Caco-2 (cell line): ENCODE results near the gene CRYBA4. TPM values are rescaled to one million over a fixed set of nuclear protein-coding genes. Genes with fewer than 3 reads are reported as not detected.

Experiments
- BruUV-seq: library from RNA; stranded (reverse); fragments of 400-500 nt; replicated peaks from 2 replicates; lab custom pipeline; 2021; lab: Mats Ljungman, UMichigan
- CTCF ChIA-PET: fragments of 300-600 bp; sonication (Branson Sonifier 250); formaldehyde crosslinking; loops from one replicate; lab custom pipeline; 2022; ENCODE audit warnings: antibody characterized with exemption; lab: Charles Lee
- POLR2A ChIA-PET: fragments of 300-600 bp; sonication (Branson Sonifier 250); formaldehyde crosslinking; loops from one replicate; lab custom pipeline; 2022; ENCODE audit warnings: antibody characterized with exemption; lab: Charles Lee
- DNase-seq, 2 experiments: peaks; one replicate each; pipeline versions ENCODE4 v3.0.0 to v3.0.0-alpha.2; 2020 to 2022
- H3K27me3 ChIP-seq: replicated peaks from 2 replicates; pipeline ENCODE4 v1.6.0; 2011; ENCODE audit warnings: low read length; ENCODE audit not compliant: control insufficient read depth, insufficient read depth
- H3K36me3 ChIP-seq: 2 replicates; pipeline ENCODE4 v1.5.1; 2011; ENCODE audit warnings: low read length; ENCODE audit not compliant: control insufficient read depth, insufficient read depth
- H3K4me1 ChIP-seq: fragments of 250-450 bp; sonication (Bioruptor Pico); 2 replicates; pipeline ENCODE4 v1.5.1; 2020; ENCODE audit warnings: mild to moderate bottlenecking
- H3K4me3 ChIP-seq: 2 replicates; pipeline ENCODE4 v1.5.1; 2011; ENCODE audit warnings: low read depth, mild to moderate bottlenecking, control low read depth, low read length
- H3K9me3 ChIP-seq: fragments of 250-450 bp; sonication (Bioruptor Pico); 2 replicates; pipeline ENCODE4 v1.5.1; 2020; ENCODE audit warnings: mild to moderate bottlenecking, moderate library complexity
- H3K27ac Mint-ChIP-seq: one replicate; pipeline ENCODE4 v1.8.0; 2022; ENCODE audit warnings: mixed read lengths; ENCODE audit not compliant: unreplicated experiment
- H3K27me3 Mint-ChIP-seq: one replicate; pipeline ENCODE4 v1.8.0; 2022; ENCODE audit warnings: mixed read lengths; ENCODE audit not compliant: insufficient read depth, unreplicated experiment
- H3K36me3 Mint-ChIP-seq: one replicate; pipeline ENCODE4 v1.8.0; 2022; ENCODE audit warnings: mild to moderate bottlenecking, mixed read lengths; ENCODE audit not compliant: insufficient read depth, unreplicated experiment
- H3K4me1 Mint-ChIP-seq: one replicate; pipeline ENCODE4 v1.8.0; 2022; ENCODE audit warnings: low read depth, mixed read lengths; ENCODE audit not compliant: unreplicated experiment
- H3K4me3 Mint-ChIP-seq: one replicate; pipeline ENCODE4 v1.8.0; 2022; ENCODE audit warnings: mild to moderate bottlenecking, moderate library complexity, mixed read lengths; ENCODE audit not compliant: unreplicated experiment
- H3K9me3 Mint-ChIP-seq: one replicate; pipeline ENCODE4 v1.8.0; 2022; ENCODE audit warnings: mixed read lengths; ENCODE audit not compliant: unreplicated experiment
- CTCF ChIP-seq, 2 experiments: fragments of 200-600 bp in 1 of 2; IDR thresholded peaks; 1 replicate in 1 of 2; 2 replicates in 1 of 2; pipeline versions ENCODE4 v1.5.1 to v1.8.0; 2011 to 2022; ENCODE audit warnings: antibody characterized with exemption in 1 of 2, control low read depth in 1 of 2, inconsistent platforms in 1 of 2, low read depth in 1 of 2, low read length in 1 of 2, mild to moderate bottlenecking in 1 of 2, moderate library complexity in 1 of 2; ENCODE audit not compliant: insufficient read depth in 1 of 2, severe bottlenecking in 1 of 2, unreplicated experiment in 1 of 2
- intact Hi-C: fragments of 100-400 bp; cut with micrococcal nuclease; formaldehyde crosslinking; loops from one replicate; pipeline ENCODE4 v1.10.0; 2022; ENCODE audit not compliant: unreplicated experiment
- total RNA-seq: library from RNA; stranded (reverse); gene quantifications from 2 replicates; pipeline ENCODE4 v1.2.3, GENCODE V29; 2022

CRYBA4 gene
- total RNA-seq, 1 experiment from 2014 or later: 0.68 TPM

- intact Hi-C loops: no loop called here
- Mint-ChIP-seq H3K4me1 (no peaks in the 10 kb centered on the region), H3K9me3 (no peaks in the 10 kb centered on the region), H3K27ac (no peak overlapping the region), H3K27me3 (peaks cover 17% of the 10 kb centered on the region), H3K4me3 (no peak overlapping the region), H3K36me3 (no peaks in the 10 kb centered on the region)
- BruUV-seq: no TSS peak
- H3K4me1 ChIP-seq: no peaks in the 10 kb centered on the region
- no peaks in the 10 kb centered on the region; the same call in 1 of the 2 replicates for H3K27me3 ChIP-seq
- no peak overlapping the region for H3K4me3 ChIP-seq
- CTCF ChIA-PET: interaction anchor here (0.9 kb wide), 1 partner anchor 230 kb away, joined by 3 read pairs; no protein-coding TSS in a partner anchor
- H3K36me3 ChIP-seq: no peaks in the 10 kb centered on the region
- no peak for DNase-seq
- TF ChIP-seq CTCF (IDR thresholded peaks at IDR 0.05; ENCODE audit: insufficient read depth in 1 of 2, low read depth in 1 of 2, low read length in 1 of 2, severe bottlenecking in 1 of 2, unreplicated experiment in 1 of 2): no peak
- no peaks in the 10 kb centered on the region for H3K9me3 ChIP-seq
- POLR2A ChIA-PET: no interaction called here
Measured at GRCh38 chr22:26597026-26597425, 24.7 kb upstream of the CRYBA4 start.

GRCh38 chr22:26597480-26597879 lies 24.3 kb upstream of the CRYBA4 start:
- ChIA-PET POLR2A (no interaction called here), CTCF (interaction anchor here (0.9 kb wide), 1 partner anchor 231 kb away, joined by 3 read pairs; no protein-coding TSS in a partner anchor)
- no TSS peak for BruUV-seq
- intact Hi-C loops: no loop called here
- TF ChIP-seq CTCF (IDR thresholded peaks at IDR 0.05; ENCODE audit: insufficient read depth in 1 of 2, low read depth in 1 of 2, low read length in 1 of 2, severe bottlenecking in 1 of 2, unreplicated experiment in 1 of 2): no peak
- Mint-ChIP-seq H3K27ac (no peak overlapping the region), H3K4me3 (no peak overlapping the region), H3K4me1 (no peaks in the 10 kb centered on the region), H3K36me3 (no peaks in the 10 kb centered on the region), H3K27me3 (peaks cover 17% of the 10 kb centered on the region), H3K9me3 (no peaks in the 10 kb centered on the region)
- Histone ChIP-seq H3K36me3 (no peaks in the 10 kb centered on the region), H3K9me3 (no peaks in the 10 kb centered on the region), H3K4me1 (no peaks in the 10 kb centered on the region), H3K27me3 (no peaks in the 10 kb centered on the region; the same call in 1 of the 2 replicates), H3K4me3 (no peak overlapping the region)
- no peak for DNase-seq

DNA sequence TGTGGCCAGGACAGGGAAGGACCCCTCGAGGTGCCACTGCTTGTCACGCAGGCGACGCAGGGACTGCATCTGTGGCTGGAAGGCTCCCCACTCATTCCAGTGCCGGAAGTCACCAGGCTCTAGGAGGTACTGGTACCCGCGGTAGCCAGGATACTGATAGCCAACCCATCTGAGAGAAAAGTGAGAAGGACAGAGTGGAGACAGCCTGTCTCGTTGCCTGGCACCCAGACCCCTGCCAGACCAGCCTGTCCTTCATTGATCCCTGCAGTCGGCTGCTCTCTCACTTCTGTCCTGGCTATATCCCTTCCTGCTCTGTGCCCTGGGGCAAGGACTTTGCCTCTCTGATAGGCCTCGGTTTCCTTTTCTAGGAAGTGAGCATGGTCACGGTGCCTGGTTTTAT lies 22.3 kb upstream of the CRYBA4 start:
- no peak for TF ChIP-seq CTCF (IDR thresholded peaks at IDR 0.05; ENCODE audit: insufficient read depth in 1 of 2, low read depth in 1 of 2, low read length in 1 of 2, severe bottlenecking in 1 of 2, unreplicated experiment in 1 of 2)
- Histone ChIP-seq H3K4me3 (no peak overlapping the region), H3K36me3 (no peaks in the 10 kb centered on the region), H3K4me1 (no peaks in the 10 kb centered on the region), H3K27me3 (no peaks in the 10 kb centered on the region; the same call in 1 of the 2 replicates), H3K9me3 (no peaks in the 10 kb centered on the region)
- ChIA-PET POLR2A (no interaction called here), CTCF (no interaction called here)
- Mint-ChIP-seq H3K27me3 (peaks cover 19% of the 10 kb centered on the region), H3K27ac (no peak overlapping the region), H3K4me1 (no peaks in the 10 kb centered on the region), H3K9me3 (no peaks in the 10 kb centered on the region), H3K36me3 (peaks cover 4% of the 10 kb centered on the region), H3K4me3 (no peak overlapping the region)
- DNase-seq: no peak
- BruUV-seq: no TSS peak
- intact Hi-C loops: no loop called here
